OCI-LY3 (cell line): ENCODE data around the gene ST6GALNAC2.

ENCODE experiments used
- CTCF ChIP-seq: fragments of 200-600, 300-600 bp; sonication (generic); IDR thresholded peaks from 2 replicates; pipeline ENCODE4 v1.5.1; 2014; ENCODE audit warnings: antibody characterized with exemption, low read length, low read depth
- EZH2phosphoT487 ChIP-seq: fragments of 200-600 bp; shearing (Covaris generic); IDR thresholded peaks from 2 replicates; pipeline ENCODE4 v1.6.1; 2018; ENCODE audit warnings: antibody characterized with exemption, mixed run types, low read depth

DNA sequence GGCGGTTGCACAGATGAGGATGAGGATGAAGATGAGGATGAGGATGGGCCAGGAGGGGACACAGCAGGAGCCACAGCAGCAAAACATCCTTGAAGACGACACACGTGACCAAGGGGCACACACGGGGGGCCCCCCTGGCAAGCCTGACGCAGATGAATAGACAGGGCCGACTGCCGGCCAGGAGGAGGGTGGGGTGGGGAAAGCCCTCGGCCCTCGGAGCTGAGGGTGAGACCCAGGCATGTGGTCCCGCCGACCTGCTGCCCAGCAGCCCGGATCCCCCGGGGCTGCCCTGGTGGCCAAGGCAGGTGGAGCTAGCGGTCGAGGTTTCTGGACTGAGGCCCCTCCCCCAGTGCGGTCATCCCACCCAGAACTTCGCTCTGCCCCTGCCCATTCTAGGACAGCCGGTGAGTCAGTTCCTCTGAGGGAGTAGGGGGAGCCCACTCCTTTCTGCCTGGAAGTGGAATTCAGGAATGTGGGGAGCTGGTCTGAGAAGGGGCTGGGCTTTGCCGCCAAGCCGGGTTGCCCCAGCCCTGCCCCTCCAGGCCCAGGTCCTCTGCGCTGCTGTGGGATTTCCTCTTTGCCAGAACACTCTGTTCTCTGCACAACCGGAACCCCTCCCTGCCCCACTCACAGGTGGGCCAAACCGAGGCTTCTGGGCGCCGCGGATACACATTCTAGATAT, 58.1 kb downstream of the ST6GALNAC2 start:
- no peak for TF ChIP-seq CTCF
- TF ChIP-seq EZH2phosphoT487, result no peak
